Measurements from ENCODE around the gene DRAP1.

The DRAP1 gene, protein sequence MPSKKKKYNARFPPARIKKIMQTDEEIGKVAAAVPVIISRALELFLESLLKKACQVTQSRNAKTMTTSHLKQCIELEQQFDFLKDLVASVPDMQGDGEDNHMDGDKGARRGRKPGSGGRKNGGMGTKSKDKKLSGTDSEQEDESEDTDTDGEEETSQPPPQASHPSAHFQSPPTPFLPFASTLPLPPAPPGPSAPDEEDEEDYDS

GRCh38 chr11:65919141-65919572 is at the start of gene DRAP1:
Gene DRAP1 (plus strand): TSS chr11:65919426. CDS start chr11:65919502, 76 bp downstream.
- DNase-seq (ENCODE audit: low spot score), result peak; percentile 99

- DNase-seq (ENCODE audit: low spot score), result no peak
These were observed 49.5 kb upstream of the DRAP1 start for GRCh38 chr11:65869643-65870306.

GRCh38 chr11:65870307-65870658 is 48.9 kb upstream of the DRAP1 start:
- DNase-seq (ENCODE audit: low spot score), result no peak

- DNase-seq (ENCODE audit: low spot score), result no peak
These were observed 48.2 kb upstream of the DRAP1 start for GRCh38 chr11:65870706-65871681.

- no peak for DNase-seq (ENCODE audit: low spot score)
These were observed 47.2 kb upstream of the DRAP1 start for GRCh38 chr11:65871811-65872548.

DNA sequence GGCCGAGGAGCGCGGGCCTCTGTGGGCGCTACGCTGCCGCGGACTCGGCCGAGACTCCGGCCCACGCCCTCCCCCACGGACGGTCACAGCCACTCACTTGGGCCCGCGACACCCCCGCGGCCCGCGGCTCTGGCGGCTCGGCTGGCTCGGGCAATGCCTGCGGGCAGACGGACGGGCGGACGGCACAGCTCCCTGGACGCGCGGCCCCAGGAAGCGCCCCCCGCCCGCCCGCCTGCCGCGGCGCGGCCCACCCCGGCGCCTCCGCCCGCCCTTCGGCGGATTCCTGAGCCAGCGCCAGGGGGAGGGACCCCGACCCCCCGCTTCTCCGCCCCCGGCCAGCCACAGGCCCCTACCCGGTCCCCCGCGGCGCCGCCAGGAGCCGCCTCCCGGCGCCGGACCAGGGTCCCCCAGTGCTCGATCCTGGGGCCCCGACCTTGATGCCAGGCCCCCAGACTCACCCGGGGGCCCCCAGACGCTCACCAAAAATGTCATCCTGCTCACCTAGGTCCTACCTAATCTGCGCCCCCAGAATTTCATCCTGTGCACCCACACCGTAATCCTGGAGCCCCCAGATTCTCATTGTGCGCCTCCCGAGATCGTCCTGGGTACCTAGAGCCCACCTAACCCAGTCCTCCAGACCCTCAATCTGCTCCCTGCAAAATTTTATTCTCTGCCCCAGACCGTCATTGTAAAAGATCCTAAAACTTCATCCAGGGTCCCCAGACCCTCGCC is 46.5 kb upstream of the DRAP1 start, which contains the start of gene EFEMP2:
Gene EFEMP2 (minus strand): TSS at position 215 of the 732 bp plus-strand sequence. CDS start 446 bp downstream, outside the sequence.
- DNase-seq (ENCODE audit: low spot score), result no peak

GRCh38 chr11:65873318-65874156 is 45.7 kb upstream of the DRAP1 start:
- DNase-seq (ENCODE audit: low spot score), result peak; percentile 94

DNA sequence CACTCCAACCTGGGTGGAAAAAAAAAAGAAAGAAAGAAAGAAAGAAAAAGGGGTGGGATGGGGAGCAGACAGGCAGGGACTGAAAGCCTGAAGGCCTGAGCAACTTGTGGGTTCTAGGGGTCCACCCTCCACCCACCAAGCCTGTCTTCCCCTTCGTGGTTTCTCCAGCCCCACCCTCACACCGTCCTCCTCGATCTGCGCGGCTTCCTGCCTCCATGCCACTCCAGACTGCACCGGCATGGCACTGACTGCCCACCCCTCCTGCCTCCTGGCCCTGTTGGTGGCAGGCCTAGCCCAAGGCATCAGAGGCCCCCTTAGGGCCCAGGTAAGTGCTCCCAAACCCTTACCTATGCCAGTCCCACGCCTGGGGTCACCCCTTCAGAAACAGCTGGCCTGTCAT is 39.6 kb upstream of the DRAP1 start, which contains the start of gene CTSW:
Gene CTSW (plus strand): TSS at position 221 of the 400 bp plus-strand sequence. CDS start 18 bp downstream, at position 239.
- no peak for DNase-seq (ENCODE audit: low spot score)

DNA sequence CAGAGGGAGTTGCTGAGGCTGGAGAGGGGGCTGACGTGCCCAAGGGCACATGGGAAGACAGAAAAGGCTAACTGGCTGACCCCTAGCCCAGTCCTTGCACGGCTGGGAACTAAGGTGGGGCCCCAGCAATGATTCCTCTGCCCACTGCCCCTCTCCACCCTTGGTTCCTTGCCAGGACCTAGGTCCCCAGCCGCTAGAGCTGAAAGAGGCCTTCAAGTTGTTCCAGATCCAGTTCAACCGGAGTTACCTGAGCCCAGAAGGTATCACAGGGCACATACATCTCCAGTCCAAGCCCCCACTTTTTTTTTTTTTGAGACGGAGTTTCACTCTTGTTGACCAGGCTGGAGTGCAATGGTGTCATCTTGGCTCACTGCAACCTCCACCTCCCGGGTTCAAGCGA is 39.2 kb upstream of the DRAP1 start:
- DNase-seq (ENCODE audit: low spot score), result no peak

- DNase-seq (ENCODE audit: low spot score), result no peak
These were observed 38.3 kb upstream of the DRAP1 start for GRCh38 chr11:65880844-65881421.

DNA sequence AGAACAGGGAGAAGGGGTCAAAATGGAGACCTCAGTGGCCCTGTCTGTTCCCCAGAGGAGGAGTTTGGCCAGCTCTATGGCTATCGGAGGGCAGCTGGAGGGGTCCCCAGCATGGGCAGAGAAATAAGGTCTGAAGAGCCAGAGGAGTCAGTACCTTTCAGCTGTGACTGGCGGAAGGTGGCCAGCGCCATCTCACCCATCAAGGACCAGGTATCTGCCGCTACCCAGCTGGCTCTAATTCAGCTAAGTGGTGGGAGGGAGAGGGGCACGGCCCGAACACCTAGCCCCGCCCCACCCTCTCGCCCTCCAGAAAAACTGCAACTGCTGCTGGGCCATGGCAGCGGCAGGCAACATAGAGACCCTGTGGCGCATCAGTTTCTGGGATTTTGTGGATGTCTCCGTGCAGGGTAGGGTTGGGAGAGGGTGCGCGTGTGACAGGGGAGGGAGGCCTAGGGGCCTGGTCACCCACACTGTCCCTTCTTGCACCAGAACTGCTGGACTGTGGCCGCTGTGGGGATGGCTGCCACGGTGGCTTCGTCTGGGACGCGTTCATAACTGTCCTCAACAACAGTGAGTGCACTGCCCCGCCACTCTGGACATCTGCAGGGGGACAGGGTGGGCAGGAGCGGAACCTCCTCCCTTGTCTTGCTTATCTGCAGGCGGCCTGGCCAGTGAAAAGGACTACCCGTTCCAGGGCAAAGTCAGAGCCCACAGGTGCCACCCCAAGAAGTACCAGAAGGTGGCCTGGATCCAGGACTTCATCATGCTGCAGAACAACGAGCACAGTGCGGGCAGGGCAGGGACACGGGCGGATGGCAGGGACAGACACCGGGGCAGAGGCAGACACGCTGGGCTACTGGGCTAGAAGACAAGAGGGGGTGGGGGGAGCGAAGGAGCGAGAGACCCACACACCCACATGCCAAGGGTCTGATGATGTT is 36.8 kb upstream of the DRAP1 start:
- no peak for DNase-seq (ENCODE audit: low spot score)

DNA sequence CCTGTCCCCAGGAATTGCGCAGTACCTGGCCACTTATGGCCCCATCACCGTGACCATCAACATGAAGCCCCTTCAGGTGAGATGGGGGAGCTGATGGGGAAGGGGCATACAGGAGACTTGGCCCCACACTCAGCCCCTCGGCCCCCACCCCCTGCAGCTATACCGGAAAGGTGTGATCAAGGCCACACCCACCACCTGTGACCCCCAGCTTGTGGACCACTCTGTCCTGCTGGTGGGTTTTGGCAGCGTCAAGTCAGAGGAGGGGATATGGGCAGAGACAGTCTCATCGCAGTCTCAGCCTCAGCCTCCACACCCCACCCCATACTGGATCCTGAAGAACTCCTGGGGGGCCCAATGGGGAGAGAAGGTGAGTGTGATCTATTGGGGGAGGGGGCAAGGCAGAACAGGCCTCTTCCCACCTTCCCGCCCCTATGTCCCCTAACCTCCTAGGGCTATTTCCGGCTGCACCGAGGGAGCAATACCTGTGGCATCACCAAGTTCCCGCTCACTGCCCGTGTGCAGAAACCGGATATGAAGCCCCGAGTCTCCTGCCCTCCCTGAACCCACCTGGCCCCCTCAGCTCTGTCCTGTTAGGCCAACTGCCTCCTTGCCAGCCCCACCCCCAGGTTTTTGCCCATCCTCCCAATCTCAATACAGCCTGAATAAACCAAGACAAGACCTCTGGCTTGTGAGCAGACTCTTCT is 36.0 kb upstream of the DRAP1 start:
- DNase-seq (ENCODE audit: low spot score), result no peak

GRCh38 chr11:65883786-65884715 is 35.2 kb upstream of the DRAP1 start:
- no peak for DNase-seq (ENCODE audit: low spot score)

DNA sequence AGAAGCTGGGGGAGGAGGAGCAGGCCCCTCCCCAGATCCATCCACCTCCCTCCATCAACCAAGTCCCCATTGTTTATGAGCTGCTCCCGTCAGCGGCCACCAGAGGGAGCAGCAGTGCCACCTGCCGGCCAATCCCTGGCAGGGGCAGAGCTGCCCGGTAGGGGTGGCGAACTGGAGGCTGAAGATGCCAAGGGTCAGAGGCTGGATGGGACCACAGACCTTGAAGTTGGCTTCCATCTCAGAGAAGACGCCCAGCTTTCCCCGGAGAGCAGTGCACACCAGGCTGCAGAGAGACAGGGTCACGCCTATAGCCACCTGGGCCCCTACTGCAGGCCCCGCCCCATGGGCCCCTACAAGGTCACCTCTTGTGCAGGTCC is 34.5 kb upstream of the DRAP1 start:
- peak; percentile 87 for DNase-seq (ENCODE audit: low spot score)

- DNase-seq (ENCODE audit: low spot score), result no peak
These were observed 34.0 kb upstream of the DRAP1 start for GRCh38 chr11:65885231-65885630.

GRCh38 chr11:65885808-65886536 is 33.3 kb upstream of the DRAP1 start:
- DNase-seq (ENCODE audit: low spot score), result no peak
